Keratinocyte (primary cell): Measurements from ENCODE around the gene PLEK.
A peak's percentile ranks its signal among the peaks of the same experiment; 100 is the strongest.

Source experiments
- CTCF ChIP-seq, 3 experiments: IDR thresholded peaks in 1 of 3; conservative IDR thresholded peaks in 1 of 3; optimal IDR thresholded peaks in 1 of 3; 2 replicates in 2 of 3; 3 replicates in 1 of 3; pipeline versions ENCODE3 to v1.5.1; 2011; ENCODE audit warnings: low read length in 3 of 3, mild to moderate bottlenecking in 3 of 3, moderate library complexity in 2 of 3, control low read depth in 1 of 3, inconsistent platforms in 1 of 3; ENCODE audit not compliant: insufficient read depth in 2 of 3; ENCODE audit errors: extremely low read depth in 1 of 3
- EZH2 ChIP-seq: IDR thresholded peaks from one replicate; pipeline ENCODE4 v1.6.1; 2012; ENCODE audit warnings: inconsistent platforms, mild to moderate bottlenecking, low read length, moderate library complexity

DNA sequence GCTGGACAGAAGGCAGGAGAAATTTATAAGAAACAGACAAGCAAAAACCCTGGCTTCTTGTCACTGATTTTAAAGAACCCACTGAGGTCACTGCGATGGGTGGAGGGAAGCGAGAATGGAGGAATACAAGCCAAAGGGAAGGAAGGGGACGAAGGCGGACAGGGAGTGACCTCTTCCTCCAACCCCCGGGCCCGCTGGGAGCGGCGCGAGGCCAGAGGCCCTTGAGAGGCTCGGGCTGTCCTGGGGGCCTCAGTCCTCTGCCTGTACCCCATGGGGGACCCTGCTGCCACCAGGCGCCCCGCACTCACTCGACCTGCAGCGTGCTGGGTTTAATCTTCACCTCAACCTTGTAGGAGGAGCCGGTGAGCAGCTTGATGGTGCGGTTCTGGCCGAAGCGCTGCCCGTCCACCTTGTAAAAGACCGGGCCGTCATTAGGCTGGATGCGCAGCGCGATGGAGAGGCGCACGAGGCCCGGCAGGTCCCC, 46.1 kb upstream of the PLEK start:
- no peak for TF ChIP-seq CTCF (optimal IDR thresholded peaks at IDR 0.05 in 1 of 3, IDR thresholded peaks at IDR 0.05 in 1 of 3, conservative IDR thresholded peaks at IDR 0.05 in 1 of 3; ENCODE audit: extremely low read depth in 1 of 3, insufficient read depth in 2 of 3, low read length in 3 of 3)
- TF ChIP-seq EZH2, result peak; percentile 50
